Endometrium (tissue), 2 donors: ENCODE results near the gene SLC30A4.
"Not testable (repeated sequence)": the region's sequence is repeated elsewhere in the genome, so short reads cannot be mapped to it uniquely, and the experiment has no call there.

Experiments used
- FAIRE-seq: peaks from 2 replicates; lab custom pipeline; 2012; peaks lifted over from hg19 to GRCh38; lab: Jason Lieb, UNC
- donor health status: control.
- donor health status: control.

SLC30A4 gene, protein sequence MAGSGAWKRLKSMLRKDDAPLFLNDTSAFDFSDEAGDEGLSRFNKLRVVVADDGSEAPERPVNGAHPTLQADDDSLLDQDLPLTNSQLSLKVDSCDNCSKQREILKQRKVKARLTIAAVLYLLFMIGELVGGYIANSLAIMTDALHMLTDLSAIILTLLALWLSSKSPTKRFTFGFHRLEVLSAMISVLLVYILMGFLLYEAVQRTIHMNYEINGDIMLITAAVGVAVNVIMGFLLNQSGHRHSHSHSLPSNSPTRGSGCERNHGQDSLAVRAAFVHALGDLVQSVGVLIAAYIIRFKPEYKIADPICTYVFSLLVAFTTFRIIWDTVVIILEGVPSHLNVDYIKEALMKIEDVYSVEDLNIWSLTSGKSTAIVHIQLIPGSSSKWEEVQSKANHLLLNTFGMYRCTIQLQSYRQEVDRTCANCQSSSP

DNA sequence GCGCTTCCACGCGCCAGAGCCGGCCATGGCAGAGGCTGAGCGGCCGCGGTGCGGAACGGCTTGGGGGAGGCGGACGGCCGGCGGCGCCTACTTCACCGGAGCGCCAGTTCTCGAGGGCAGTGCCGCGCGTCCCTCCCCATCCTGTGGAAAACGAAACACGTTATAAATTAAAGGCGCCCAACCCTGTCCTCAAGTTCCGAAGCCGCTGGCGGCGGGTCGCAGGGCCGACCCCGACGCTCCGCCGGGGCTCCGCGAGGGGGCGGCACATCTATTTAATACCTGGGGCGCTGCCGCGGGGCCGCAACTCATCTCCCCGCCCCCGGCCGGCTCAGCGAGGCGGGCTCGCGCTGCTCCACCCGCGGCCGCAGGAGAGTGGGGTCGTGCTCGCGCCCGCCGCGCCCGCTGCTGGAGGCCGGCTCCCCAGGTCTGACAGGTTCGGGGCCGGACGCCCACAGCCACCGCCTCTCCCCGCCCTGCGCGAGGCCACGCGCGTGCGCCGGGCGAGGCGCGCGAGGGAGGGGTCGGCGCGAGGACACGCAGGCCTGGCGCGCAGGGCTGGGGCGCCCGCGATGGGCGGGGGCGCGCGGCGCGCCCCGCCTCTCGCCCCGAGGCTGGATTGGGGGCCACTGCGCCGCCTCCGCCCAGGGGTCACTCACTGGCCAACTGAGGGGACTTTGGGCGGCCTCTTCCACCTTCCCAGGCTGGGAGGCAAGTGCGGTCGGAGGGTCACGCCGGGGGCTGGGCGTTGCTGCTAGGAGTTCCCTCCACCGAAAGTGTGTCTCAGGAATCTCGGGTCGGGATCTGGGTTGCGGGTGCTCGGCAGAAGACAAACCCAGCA lies at the start of gene SLC30A4:
Gene SLC30A4, minus strand, starts transcription at position 428 of the 838 bp plus-strand sequence. Its CDS starts 401 bp downstream, at position 27.
- FAIRE-seq, result no peak

DNA sequence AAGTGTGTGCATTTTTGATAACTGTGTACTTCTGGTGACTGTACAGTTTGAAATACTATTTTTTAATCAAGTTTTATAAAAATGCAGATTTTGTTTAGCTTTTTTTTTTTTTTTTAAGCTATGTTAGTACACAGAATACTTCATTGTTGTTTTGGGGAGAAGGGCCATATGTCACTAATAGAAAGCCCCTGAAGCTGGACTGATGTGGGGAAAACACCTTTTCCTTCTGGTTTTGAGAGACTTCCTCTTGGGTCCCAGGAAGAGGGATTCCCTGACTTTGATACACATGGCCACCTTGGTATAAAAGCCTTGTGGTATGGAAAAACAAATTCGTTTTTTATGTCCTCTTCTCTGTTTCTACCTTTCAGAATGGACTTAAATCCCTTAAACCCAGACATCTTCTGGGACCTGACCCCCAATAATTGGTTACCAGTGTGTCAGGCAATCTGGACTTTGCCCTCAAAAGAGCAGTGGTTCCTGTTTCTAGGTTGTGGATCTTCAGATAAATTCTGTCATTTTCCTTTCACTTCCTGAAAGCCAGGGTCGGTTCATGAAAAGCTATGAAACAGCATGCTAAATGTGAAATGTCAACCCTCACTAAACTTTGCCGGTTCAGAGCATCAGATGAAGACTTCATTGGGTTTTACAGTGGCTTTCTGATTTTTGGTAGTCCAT lies 33.5 kb upstream of the SLC30A4 start:
- FAIRE-seq, result no peak

DNA sequence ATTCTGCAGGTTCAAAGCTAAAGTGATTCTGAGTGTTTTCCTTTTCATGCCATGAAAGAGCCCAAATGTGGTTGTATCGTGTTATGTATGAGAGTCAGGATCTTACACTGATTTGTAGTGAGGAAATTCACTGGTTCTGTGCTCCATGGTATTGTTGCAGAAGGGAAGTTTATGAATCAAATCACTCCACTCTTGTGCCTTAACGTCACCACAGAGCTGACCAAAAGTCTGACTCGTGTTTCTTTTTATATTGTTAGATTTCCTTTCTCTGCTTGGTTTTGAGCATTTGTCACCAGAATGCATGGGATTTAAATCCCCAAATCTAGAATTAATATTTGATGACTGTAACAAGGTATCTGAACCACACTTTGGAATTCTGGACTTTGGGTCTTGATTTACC lies 29.1 kb upstream of the SLC30A4 start:
- FAIRE-seq, result no peak

DNA sequence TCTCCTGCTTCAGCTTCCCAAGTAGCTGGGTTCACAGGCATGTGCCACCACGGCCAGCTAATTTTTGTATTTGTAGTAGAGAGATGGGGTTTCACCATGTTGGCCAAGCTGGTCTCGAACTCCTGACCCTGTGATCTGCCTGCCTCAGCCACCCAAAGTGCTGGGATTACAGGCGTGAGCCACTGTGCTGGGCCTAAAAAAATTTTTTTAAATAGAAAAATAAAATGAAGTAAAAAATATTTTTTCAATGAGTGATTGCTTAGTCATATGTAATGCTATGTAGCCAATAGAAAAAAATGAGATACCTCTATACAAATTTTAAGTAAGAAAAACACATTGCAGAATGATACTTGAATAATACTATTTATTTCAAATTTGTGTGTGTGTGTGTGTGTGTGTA lies 27.9 kb upstream of the SLC30A4 start:
- no peak for FAIRE-seq

DNA sequence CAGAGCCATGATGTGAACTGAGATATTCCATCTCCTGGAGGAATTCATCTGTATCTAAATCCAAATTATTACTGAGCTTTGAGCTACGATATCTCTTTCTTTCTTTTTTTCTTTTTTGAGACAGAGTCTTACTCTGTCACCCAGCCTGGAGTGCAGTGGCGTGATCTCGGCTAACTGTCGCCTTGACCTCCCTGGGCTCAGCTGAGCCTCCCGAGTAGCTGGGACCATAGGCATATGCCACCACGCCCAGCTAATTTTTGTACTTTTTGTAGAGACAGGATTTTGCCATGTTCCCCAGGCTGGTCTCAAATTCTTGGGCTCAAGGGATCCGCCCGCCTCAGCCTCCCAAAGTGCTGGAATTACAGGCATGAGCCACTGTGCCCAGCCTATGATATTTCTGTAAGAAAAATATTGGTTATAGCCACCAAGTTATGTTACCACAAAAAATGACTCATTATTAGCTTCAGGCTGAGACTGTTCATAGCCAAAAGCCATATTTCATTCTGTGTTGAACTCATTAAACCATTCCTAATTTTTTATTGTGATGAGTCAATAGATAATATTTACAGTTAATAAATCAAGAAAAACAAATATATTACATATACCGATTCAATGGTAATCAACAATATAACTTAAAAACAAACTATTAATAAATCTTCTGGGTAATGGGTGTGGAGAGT lies 27.1 kb upstream of the SLC30A4 start:
- peak; percentile 29 for FAIRE-seq

DNA sequence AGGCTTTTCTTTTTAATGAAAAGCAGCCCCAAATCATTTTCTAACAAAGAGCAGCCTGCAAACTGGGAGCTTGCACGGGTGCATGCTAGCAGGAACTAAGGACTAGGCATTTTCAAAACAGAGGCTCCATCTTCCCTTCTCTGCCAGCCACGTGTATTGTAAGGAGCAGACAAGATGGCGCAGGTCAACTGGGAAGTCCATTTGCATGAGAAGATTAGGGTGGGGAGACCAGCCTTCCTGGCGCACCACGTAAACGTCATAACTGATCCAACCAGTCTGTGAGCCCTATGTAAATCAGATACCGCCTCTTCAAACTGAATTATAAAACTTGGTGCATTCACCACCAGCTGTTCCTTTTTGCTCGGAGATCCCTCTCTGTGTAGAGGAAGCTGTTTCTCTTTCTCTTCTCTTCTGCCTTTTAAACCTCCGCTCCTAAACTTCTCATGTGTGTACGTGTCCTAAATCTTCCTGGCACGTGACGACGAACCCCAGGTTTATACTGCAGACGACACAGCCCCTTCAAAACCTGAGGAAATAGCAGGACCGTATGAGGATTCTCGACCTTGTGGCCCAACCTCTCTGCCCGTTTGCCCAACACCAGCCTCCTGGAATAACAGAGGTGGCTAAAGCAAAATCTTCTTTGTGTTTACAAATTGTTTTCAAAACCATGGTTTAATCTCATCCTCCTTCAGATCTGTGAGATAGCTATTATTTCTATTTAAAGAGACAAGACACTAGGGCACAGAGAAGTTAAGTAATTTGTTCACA lies 26.4 kb upstream of the SLC30A4 start:
- no peak for FAIRE-seq

DNA sequence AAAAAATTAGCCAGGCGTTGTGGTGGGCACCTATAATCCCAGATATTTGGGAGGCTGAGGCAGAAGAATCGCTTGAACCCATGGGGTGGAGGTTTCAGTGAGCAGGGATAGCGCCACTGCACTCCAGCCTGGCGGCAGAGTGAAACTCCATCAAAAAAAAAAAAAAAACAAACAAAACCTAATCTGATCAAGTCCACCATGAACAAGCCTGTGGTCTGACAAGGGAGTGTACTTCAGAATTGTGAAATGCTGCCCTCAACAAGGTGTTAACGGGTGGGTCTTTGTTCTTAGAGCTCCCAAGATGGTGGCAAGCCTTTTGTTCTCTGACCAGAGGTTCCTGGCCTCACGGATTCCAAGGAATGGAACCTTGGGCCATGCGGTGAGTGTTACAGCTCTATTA lies 24.2 kb upstream of the SLC30A4 start:
- no peak for FAIRE-seq

DNA sequence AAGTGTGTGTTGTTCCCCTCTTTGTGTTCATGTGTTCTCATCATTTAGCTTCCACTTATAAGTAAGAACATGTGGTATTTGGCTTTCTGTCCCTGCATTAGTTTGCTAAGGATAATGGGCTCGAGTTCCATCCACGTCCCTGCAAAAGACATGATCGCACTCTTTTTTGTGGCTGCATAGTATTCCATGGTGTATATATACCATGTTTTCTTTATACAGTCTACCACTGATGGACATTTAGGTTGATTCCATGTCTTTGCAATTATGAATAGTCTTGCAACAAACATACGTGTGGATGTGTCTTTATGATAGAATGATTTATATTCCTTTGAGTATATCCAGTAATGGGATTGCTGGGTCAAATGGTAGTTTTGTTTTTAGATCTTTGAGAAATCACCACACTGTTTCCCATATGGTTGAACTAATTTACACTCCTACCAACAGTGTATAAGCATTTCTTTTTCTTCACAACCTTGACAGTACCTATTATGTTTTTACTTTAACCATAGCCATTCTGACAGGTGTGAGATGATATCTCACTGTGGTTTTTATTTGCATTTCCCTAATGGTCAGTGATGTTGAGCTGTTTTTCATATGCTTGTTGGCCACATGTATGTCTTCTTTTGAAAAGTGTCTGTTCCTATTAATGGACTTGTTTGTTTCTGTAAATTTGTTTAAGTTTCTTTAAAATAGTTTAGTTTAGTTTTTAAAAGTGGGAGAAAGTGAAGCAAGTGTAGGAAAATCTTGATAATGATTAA lies 21.9 kb upstream of the SLC30A4 start:
- FAIRE-seq, result no peak

DNA sequence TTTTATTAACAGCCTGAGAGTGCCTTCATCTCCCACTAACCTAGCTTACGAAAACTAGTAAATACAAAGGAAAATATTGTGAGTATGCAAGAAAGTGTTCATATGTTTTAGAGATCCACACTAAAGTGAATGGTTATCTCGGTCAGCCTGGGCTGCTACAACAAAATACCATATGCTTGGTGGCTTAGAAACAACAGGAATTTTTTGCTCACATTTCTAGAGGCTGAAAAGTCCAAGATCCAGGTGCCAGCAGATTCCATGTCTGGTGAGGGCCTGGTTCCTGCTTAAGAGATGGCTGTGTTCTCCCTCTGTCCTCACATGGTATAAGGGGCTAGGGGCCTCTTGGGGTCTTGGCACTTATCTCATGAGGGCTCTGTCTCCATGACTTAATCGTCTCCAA lies 20.5 kb upstream of the SLC30A4 start:
- FAIRE-seq, result no peak

DNA sequence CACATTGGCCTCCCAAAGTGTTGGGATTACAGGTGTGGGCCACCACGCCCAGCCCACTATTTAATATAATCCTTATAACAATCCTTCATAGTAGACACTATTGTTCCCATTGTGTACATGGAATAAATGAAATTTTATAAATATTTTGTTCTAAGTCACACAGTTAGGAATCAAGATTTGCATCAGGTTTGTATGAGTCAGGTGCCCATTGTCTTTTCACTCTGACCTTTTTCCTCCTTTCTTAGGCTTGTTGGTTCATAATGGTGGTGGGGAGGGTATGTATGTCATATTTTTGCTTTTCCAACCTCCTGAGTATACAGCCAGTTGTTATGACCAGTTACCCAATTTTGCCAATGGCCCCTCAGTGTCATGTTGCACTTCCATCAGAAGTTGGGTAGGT lies 18.0 kb upstream of the SLC30A4 start:
- FAIRE-seq, result no peak

DNA sequence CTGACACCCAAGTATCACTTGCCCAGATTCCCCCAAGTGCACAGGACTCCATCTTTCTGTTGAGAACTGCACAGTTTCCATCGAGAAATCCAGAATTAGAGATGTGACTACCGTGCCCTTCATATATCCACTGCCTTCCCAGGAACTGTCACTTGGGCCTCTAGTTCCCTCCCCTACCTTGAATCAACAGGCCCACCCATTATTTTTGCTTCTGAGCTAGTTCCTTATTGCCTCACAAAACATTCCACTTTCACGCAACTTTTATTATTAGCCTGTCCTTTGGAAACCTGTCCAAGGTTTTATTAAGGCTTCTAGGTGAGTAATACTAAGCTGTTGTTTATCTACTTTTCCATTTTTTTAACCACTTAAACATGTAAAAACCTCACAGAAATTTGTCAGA lies 17.1 kb upstream of the SLC30A4 start:
- FAIRE-seq, result no peak

DNA sequence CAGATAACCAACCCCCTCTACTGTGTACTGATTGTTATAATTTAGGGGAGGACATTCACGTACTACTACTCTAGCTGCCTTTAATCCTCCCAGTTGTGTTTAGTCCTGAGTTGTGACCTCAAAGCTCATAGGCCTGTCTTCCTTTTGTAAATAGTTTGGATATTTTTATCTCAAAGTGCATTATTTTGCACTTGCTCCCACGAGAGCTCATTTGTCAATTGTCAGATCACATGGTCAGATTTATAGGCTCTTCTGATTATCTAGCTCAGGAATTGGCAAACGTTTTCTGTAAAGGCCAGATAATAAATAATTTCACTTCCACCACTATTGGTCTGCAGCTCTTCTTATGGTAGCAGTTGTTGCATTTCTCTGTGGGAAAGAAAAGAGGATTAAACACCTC lies 14.4 kb upstream of the SLC30A4 start:
- no peak for FAIRE-seq

DNA sequence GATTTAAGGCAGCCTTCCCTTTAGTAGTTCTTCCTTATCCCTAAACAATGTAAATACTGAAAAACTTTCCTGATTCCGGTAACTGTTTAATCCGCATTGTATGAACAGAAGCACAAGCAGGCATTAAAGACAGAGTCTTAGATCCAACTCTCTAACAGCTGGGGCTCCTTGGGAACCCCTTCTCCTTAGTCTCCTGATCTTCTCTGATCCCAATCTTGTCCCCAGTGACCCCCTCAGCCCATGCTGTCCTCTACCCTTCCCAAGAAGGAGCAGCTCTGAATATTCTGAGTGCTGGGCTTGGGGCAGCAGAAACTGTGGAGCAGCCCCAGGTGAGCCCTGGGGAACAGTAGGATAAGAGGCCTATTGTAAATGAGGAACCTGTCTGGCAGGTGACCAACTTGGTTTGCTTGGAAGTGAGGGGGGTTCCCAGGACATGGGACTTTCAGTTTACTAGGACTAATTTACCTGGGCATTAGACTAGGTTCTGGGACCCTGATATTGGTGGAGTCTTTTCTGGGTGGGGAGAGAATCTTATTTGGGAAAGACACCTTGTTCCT lies 13.0 kb upstream of the SLC30A4 start:
- no peak for FAIRE-seq

DNA sequence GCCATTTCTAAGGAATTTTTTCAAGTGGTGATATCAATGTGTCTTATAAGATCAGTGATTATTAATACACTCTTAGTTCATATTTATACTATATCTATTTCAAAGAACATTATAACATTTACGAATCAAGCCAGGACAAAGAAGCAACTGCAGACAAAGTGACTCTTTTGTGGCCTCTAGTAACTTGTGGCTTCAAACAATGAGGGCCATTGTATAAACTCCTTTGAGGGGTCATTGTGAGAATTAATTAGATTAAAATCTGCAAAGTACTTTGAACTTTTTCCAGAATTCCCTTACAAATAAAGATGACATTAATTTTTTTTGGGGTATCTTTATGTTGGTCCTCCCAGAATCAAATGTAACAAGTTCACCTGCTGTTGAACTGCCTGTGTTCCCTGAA lies 12.3 kb upstream of the SLC30A4 start:
- no peak for FAIRE-seq

DNA sequence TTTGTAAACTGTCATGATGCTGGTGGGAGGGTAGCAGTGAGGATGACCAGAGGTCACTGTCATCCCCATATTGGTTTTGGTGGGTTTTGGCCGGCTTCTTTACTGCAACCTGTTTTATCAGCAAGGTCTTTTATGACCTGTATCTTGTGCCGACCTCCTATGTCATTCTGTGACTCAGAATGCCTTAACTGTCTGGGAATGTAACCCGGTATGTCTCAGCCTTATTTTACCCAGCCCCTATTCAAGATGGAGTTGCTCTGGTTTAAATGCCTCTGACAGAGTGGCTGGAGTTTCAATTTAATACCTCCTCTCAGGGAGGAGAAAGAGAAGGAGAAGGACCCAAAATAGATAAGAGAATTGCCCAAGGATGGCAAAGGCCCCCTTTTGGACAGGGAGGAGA lies 10.3 kb upstream of the SLC30A4 start:
- FAIRE-seq, result not testable (repeated sequence)

DNA sequence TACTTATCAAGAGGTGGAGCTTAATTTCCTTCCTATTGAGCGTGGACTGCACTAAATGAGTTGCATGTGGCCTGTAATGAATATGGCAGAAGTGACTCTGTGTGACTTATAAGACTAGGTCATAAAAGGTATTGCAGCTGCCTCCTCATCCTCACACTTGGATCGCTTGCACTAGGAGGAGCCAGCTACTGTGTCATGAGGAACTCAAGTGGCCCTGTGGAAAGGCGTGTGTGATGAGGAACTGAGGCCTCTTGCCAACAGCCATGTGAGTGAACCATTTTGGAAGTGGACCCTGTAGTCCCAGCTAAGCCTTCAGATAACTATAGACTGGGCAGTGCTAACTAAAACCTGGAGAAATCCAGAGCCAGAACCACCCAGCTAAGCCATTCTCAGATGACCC lies 7.1 kb upstream of the SLC30A4 start:
- no peak for FAIRE-seq

DNA sequence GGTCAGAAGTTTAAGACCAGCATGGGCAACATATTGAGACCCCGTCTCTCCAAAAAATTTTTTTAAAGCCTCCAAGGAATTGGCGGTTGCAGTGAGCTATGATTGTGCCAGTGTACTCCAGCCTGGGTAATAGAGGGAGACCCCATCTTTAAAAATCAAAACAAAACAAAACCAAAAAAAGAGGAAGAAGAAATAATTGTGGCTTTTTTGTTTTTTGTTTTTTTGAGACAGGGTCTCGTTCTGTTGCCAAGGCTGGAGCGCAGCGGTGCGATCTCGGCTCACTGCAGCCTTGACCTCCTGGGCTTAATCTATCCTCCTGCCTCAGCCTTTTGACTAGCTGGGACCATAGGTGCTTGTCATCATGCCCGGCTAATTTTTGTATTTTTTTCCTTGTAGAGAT lies 4.5 kb upstream of the SLC30A4 start:
- FAIRE-seq, result no peak

DNA sequence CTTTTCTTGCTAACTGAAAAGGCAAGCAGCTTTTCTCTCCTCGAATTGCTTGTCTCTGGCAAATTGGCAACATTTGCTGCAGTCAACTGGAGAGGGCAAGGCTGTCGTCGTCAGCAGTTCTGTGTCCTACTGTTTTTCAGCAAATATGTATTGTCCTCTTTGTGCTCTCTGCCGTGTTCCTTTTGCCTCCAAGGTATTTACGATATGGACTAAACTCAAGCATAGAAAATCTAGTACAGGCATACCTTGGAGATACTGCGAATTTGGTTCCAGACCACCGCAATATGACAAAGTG lies 558 bp upstream of the SLC30A4 start:
- FAIRE-seq, result no peak

DNA sequence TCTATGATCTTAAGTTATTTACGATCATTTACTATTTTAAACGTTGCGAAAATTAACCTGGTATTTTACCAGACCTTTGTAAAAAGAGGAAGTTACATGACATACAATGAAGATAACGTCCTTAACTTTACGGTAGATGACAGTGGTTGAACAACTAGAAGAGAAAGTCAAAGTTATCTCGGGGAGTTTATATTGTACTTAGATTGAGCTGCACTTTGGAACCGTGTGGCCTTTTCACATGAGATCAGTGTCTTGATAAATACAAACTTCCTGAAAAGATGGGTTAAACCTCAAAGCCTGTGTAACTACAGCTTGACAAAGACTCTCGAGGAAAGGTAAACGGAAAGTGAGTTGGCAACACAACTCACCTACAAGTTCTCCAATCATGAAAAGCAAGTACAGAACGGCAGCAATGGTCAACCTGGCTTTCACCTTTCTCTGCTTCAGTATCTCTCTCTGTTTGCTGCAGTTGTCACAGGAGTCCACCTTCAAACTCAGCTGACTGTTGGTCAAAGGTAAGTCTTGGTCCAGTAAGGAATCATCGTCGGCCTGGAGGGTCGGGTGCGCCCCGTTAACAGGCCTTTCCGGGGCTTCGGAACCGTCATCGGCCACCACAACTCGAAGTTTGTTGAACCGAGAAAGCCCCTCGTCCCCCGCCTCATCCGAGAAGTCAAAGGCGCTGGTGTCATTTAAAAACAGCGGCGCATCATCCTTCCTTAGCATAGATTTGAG lies 793 bp downstream of the SLC30A4 start:
- no peak for FAIRE-seq

DNA sequence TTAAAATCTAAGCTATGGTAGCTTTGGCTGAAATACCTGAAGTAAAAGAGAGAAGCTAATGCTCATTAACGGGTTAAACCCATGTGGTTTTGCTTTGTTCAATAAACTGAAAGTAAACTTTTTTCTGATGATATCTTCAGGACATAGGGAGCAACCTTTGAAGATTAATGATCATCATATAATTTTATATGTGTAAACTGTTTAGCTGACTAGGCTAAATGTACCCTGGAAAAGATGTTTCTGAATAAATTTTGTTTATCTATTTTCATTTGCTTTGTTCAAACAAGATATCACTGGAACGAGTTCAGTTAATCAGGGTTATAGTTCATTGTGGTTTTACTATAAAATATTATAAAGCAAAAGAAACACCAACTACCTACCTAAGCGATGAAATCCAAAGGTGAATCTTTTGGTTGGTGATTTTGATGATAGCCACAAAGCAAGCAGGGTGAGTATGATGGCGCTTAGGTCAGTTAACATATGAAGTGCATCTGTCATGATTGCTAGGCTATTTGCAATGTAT lies 11.7 kb downstream of the SLC30A4 start:
- FAIRE-seq, result peak; percentile 93
